GM12865 (cell line): ENCODE measurements around the gene MGMT.

Experiments used
- DNase-seq: peaks from one replicate; pipeline ENCODE4 v3.0.0; 2010; ENCODE audit warnings: low read depth
- H3K4me3 ChIP-seq: 2 replicates; pipeline ENCODE4 v1.5.1; 2011; ENCODE audit warnings: mild to moderate bottlenecking, low read depth, low read length, control low read depth
- CTCF ChIP-seq: IDR thresholded peaks from 2 replicates; pipeline ENCODE4 v1.5.1; 2011; ENCODE audit warnings: low read length, control low read depth, low read depth, inconsistent platforms; ENCODE audit not compliant: insufficient read depth; ENCODE audit errors: missing control alignments

MGMT gene

DNA sequence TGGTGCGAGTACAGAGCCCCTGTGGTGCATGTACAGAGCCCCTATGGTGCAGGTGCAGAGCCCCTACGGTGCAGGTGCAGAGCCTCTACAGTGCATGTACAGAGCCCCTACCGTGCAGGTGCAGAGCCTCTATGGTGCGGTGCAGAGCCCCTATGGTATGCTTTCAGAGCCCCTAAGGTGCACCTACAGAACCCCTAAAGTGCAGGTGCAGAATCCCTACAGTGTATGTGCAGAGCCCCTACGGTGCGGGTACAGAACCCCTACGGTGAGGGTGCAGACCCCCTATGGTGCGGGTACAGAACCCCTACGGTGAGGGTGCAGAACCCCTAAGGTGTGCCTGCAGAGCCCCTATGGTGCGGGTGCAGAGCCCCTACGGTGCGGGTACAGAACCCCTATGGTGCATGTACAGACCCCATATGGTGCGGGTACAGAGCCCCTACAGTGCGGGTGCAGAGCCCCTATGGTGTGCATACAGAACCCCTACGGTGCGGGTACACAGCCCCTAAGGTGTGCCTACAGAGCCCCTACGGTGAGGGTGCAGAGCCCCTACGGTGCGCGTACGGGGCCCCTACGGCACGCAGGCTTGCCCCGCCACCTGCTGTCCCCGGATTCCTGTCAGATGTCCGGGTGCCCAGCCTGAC is 53.5 kb downstream of the MGMT start:
- no peak overlapping the region for H3K4me3 ChIP-seq
- TF ChIP-seq CTCF, result no peak
- no peak for DNase-seq

DNA sequence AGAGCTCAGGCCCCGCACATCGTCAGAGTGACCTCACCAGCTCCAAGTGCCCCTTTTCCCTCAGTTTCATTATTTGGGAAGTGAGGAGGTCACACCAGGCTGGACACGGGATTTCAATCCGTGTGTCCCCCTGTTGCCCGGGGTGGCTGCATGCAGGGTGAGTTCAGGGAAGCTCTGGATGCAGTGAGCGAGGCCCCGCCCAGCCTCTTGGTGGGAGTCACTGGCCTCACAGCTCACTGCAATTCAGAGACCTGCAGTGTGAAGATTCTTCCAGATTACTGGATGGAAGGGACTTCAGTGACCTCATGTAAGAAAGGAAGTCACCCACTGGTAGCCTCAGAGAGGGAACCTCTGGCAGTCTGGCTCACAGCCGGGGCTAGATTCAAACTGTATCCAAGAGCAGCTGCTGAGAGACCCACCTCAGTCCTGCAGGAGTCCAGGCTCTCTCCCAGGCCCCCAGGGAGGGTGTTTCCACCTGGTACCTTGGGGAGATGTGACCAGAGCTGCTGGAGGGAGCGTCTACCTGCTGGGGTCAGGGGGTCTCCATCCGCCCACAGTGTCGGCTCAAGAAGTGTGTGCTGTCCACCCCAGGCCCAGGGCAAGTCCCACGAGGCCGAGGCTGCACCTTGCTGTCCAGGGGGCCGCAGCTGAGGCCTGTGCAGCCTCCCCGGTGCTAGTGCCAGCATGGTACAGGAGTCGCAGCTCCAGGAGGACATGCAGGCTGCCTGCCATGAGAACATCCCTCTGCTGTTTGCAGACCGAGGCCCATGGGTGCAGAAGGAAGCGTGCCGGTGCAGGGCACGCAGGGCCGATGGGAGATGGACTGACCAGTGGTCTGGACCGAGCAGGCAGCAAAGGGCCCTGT is 54.4 kb downstream of the MGMT start:
- H3K4me3 ChIP-seq, result no peak overlapping the region
- no peak for DNase-seq
- no peak for TF ChIP-seq CTCF

DNA sequence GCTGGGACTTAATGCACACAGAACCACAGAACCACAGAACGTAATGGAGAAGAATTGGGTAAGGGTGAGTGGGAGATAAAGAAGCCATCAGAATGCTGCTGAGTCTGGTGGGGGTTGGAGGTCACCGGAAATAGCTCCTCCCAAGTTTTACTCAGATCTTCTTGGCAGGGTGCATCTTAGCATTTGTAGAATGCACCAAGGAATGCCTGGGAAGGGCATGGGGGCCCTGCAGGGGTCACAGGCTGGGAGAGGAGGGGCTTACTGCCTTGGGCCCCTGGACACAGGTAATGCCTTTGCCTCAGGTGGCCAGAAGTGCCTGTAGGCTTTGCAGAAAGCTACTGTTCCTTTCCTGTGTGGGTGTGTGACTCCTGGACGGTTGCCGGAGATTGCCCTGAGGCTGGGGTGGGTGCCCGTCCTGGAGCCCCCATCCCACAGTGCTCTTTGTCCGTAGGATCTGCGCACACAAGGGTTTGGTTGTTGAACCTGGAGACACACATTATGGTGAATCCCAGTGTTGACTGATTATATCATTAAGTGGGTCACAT is 55.1 kb downstream of the MGMT start:
- no peak overlapping the region for H3K4me3 ChIP-seq
- no peak for DNase-seq
- TF ChIP-seq CTCF, result no peak

DNA sequence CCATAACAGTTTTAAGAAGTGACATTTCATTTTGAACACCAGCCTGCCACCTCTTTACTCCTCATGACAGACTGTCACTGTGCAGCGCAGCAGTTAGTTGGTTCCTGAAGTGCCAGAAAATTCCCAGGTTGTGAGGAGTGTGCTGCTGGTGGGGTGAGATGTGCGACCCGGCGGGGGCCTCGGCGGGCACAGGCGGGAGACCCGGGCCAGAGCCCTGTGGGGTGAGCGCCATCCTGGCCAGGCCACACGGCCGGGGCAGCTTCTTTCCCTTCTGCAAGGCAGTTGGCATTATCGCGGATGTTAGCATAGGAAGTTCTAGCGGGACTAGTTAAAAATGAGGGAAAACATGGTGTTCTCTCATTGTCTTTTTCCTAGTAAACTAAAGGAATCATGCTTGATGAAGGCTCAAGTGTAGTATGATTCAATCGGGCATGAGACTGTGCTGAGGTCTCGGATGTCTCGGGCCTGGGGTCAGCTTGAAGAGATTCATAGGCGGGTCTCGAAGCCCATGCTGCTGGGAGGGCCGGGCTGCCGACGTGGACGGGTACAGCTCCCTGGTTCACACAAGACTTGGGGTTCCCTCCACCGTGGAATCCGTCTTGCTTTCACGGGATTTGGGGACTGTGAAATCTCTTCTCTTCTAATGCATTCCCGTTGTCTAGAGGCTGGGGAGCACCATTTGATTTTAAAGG is 56.1 kb downstream of the MGMT start:
- no peak for TF ChIP-seq CTCF
- no peak overlapping the region for H3K4me3 ChIP-seq
- no peak for DNase-seq

- H3K4me3 ChIP-seq, result no peak overlapping the region
- DNase-seq, result no peak
- TF ChIP-seq CTCF, result no peak
Measured at GRCh38 chr10:129523723-129524316, 56.8 kb downstream of the MGMT start.

- no peak for TF ChIP-seq CTCF
- no peak overlapping the region for H3K4me3 ChIP-seq
- no peak for DNase-seq
Measured at GRCh38 chr10:129524936-129525335, 57.9 kb downstream of the MGMT start.
